Activated CD8-positive, alpha-beta memory T cell treated with anti-CD3 and anti-CD28 coated beads for 48 hours (primary cell): ENCODE measurements around the gene HASPIN.

ENCODE experiments used
- DNase-seq, 3 experiments: peaks; one replicate each; pipeline ENCODE4 v3.0.0-alpha.2; 2020; ENCODE audit warnings: low read depth in 2 of 3, low spot score in 2 of 3

Gene HASPIN

GRCh38 chr17:3723556-3724377, at the start of gene HASPIN:
Gene HASPIN (plus strand): TSS chr17:3723903. CDS start chr17:3723936, 33 bp downstream.
- DNase-seq, result peak; percentile 85 to 91 (median 86)

DNA sequence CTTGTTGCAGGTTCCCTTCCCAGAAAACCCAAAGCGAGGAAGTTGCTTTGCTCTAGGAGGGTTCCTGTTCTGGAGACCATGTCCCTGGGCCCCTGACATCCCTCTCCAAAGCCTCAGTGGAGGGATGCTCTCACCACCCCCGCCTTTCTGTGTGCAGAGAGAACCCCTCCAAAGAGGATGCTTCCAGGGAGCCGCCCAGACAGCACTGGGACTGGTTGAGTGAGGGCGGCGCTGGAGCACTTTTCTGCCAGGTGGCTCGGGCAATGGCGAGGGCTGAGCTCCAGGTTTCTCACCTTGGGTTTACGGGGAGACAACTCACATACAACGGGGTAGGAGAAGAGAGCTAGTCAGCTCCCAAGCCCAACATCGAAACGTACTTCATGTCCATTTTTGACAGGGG, 47.8 kb upstream of the HASPIN start:
- no peak for DNase-seq

- no peak for DNase-seq
These were observed 45.4 kb upstream of the HASPIN start for GRCh38 chr17:3678095-3678820.

DNA sequence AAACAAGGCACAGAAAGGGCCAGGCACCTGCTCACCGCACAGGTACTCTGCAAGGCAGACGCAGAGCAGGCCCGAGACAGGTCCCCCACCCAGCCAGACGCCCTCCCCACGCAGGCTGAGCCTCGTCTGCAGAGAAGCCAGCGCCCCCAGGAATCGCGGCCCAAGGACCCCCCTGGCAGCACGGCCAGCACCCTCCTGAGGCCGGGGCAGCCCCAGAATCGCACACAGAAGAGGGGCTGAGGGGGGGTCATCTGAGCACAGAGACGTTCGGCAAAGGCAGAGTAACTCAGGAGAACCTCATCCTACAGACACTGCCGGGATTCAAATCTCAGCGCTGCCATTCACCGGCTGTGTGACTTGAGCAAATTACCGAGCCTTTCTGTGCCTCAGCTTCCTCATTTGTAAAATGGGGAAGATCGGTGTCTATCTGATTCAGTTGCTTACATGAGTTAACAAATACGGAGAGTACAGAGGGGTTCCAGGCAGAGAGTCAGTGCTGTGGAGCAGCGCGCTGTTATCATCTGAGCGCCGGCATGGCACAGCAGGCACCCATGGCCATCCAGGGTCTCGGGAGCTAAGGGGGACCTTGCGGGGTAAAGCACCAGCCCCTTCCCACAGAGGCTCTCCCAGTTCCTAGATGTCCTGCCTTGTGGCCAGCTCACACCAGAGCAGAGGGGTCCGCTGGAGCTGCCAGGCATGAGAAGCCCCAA, 44.7 kb upstream of the HASPIN start:
- no peak for DNase-seq

GRCh38 chr17:3679531-3680126, 44.1 kb upstream of the HASPIN start:
- DNase-seq, result no peak

- DNase-seq, result no peak
These were observed 42.6 kb upstream of the HASPIN start for GRCh38 chr17:3681057-3681456.

GRCh38 chr17:3681565-3681964, 42.1 kb upstream of the HASPIN start:
- no peak for DNase-seq

DNA sequence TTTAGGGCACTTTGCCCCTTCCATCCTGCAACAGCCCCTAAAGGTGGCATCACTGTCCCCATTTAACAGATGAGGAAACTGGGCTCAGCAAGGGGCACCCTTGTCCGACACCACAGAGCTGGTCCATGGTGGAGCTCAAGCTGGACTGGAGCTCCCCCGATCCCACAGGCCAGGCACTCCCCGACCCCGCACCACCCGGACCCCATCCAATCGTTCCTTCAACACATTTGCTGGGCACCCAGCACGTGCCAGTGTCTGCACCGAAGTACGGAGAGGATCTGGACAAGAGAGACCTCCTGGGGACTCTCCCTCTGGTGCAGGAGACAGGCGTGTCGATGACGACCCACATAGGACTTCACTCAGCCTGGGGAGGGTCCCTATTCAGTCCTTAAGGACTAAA, 41.7 kb upstream of the HASPIN start:
- DNase-seq, result no peak

DNA sequence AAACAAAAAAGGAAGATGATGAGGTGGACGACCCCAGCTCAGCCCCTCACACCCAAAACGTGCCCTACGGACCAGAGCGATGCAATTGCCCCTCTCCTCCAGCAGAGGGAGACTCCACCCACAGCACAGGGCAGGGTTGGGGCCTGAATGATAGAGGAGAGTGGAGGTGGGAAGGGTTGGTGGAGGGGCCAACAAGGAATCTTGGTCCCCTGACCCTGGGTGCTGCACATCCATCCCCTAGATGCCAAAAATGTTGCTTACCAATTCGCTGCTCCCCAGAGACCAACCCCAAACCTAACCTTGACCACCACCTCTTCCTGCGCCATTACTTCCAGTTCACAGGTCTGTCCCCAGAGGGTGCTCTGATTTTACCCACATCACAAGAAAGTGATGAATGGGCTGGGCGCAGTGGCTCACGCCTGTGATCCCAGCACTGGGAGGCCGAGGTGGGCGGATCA, 40.6 kb upstream of the HASPIN start:
- DNase-seq, result no peak

GRCh38 chr17:3685174-3685573, 38.5 kb upstream of the HASPIN start:
- DNase-seq, result no peak

GRCh38 chr17:3688027-3688553, 35.6 kb upstream of the HASPIN start:
- no peak for DNase-seq

GRCh38 chr17:3688852-3689261, 34.8 kb upstream of the HASPIN start:
- DNase-seq, result no peak

DNA sequence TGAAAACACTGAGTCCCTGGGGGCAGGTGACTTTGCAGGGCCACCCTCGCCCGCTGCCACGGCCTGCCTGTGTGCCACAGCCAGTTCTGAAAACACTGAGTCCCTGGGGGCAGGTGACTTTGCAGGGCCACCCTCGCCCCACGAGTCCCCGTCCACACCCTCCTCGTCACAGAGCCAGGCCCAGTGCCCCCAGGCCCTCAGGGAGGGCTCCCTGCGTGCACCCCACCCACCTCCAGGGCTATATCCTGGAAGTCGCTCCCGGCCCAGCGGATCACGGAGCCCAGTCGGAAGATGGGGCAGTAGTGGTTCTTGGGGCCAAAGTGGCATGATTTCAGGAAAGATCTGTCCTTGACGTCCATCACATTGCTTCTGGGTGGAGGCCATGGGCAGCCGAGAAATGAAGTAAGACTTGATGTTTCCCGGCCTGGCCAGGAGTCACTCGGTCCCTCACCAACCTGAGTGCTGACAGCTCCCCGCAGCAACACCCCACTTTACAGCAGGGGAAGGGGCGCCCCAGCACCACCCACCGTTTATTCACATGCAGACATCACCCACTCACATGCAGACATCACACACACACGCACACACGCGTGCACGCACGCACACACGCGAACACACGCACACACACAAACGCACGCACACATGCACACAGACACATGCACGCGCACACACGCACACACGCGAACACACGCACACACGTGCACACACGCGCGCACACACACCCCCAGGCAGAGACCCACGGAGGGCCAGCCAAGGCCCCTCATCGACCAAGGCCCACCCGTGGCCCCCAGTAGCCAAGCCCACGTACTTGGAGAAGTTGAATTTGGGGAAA, 34.2 kb upstream of the HASPIN start:
- no peak for DNase-seq

DNA sequence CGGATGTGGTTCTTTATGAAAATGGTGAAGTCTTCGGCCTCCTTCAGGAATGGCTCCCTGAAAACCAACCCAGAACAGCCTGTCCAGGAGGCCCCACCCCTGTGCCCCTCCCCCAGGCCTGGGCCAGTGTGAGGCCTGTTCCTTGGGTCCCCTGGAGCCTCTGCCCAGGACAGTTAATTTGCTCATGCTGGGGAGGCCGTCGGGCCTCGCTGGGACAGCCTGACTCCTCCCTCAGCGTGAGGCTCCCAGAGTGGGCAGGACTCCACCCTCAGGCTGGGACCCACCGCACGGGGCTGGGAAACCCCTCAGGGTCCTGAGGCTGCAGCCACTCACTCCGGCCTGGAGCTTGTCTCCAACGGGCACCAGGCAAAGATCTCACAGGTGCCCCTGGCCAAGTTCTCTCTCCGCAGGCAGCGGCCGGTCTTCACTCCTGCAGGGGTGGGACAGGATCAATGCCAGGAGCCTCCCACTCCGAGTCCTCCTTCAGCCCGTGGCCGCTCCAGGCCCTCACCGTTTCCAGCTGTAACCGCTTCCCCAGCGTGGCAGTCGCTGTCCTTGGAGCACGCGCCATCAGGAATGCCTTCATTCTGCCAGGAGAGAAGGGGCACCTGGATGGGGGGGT, 33.5 kb upstream of the HASPIN start:
- DNase-seq, result no peak

DNA sequence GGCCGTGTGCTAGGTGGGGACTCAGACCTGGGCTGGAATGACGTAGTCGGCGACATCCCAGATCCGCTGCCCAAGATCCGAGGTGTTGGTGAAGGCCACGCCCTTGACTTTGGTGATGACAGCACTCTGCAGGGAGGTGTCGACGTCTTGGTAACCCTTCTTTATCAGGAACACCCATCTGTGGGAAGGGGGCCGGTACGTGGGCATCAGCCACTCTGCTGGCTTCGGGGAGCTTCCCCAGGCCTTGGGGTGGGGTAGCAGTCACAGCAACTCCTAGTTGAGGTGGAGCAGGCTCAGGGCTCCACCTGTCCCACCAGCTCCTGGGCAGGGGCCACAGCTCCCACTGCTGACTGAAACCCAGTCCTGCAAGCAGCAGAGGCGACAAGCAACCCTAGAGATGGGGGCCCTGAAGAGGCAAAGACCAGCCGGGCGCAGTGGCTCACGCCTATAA, 32.1 kb upstream of the HASPIN start:
- DNase-seq, result no peak

DNA sequence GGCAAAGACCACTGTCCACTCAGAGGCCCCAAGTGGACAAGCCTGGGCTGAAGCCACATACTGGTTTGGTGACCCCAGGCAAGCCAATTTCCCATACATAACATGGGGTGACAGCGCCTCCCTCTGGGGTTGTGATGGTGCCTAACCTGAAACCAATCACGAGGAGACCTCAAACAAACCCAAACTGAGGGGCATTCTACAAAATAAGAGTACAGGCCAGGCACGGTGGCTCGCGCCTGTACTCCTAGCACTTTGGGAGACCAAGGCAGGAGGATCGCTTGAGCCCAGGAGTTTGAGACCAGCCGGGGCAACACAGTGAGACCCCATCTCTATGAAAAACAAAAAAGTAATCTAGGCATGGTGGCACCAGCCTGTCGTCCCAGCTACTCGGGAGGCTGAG, 31.4 kb upstream of the HASPIN start:
- DNase-seq, result no peak

DNA sequence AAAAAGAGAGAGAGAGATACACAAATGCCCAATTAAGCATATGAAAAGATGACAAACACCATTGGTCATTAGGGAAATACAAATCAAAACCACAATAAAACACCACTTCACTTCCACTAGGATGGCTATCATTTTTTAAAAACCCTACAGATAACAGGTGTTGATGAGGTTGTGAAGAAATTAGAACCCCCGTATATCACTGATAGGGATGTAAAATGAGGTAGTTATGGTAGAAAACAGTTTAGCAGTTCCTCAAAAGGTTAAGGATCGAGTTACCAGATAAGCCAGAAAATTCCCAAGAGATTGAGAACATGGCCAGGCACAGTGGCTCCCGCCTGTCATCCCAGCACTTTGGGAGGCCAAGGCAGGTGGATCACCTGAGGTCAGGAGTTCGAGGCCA, 30.6 kb upstream of the HASPIN start:
- no peak for DNase-seq

DNA sequence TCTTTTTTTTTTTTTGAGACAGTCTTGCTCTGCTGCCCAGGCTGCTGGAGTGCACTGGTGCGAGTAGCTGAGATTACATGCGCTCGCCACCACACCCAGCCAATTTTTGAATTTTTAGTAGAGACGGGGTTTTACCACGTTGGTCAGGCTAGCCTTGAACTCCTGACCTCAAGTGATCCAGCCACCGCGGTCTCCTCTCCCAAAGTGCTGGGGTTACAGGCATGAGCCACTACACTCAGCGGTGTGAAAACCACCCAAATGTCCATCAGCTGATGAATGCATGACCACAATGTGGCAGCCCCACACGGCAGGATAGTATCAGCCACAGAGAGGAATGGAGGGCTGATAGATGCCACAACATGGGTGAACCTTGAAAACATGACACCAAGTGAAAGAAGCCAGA, 29.9 kb upstream of the HASPIN start:
- DNase-seq, result peak in 1 of 3 experiments; percentile 57

- no peak for DNase-seq
These were observed 28.5 kb upstream of the HASPIN start for GRCh38 chr17:3695129-3695722.
